ENCODE data around the gene PDYN. TPM values are rescaled to one million over a fixed set of nuclear protein-coding genes. Genes with fewer than 3 reads are reported as not detected.

PDYN gene
- total RNA-seq, 3 donors from 2014 or later = not detected

- no peaks in the 10 kb centered on the region for H3K36me3 Mint-ChIP-seq (ENCODE audit: insufficient read depth)
- no peaks in the 10 kb centered on the region for H3K4me1 Mint-ChIP-seq (ENCODE audit: low read depth)
- DNase-seq (no peak), ATAC-seq (no peak)
- peaks cover 17% of the 10 kb centered on the region for H3K27me3 Mint-ChIP-seq (ENCODE audit: low read depth)
- no peaks in the 10 kb centered on the region for H3K9me3 Mint-ChIP-seq
- no peak overlapping the region for H3K4me3 Mint-ChIP-seq
Observed at GRCh38 chr20:2002365-2002764, 8.5 kb upstream of the PDYN start.

GRCh38 chr20:2001119-2001518, 7.3 kb upstream of the PDYN start:
- no peak for DNase-seq
- Mint-ChIP-seq H3K27me3 (ENCODE audit: low read depth) (peaks cover 19% of the 10 kb centered on the region), H3K4me1 (ENCODE audit: low read depth) (no peaks in the 10 kb centered on the region), H3K9me3 (no peaks in the 10 kb centered on the region), H3K4me3 (no peak overlapping the region), H3K36me3 (ENCODE audit: insufficient read depth) (no peaks in the 10 kb centered on the region)
- ATAC-seq = no peak

- H3K4me3 Mint-ChIP-seq = no peak overlapping the region
- no peak for DNase-seq
- no peaks in the 10 kb centered on the region for H3K36me3 Mint-ChIP-seq (ENCODE audit: insufficient read depth)
- peaks cover 24% of the 10 kb centered on the region for H3K27me3 Mint-ChIP-seq (ENCODE audit: low read depth)
- H3K4me1 Mint-ChIP-seq (ENCODE audit: low read depth) = no peaks in the 10 kb centered on the region
- no peak for ATAC-seq
- H3K9me3 Mint-ChIP-seq = no peaks in the 10 kb centered on the region
Observed at GRCh38 chr20:2000285-2000684, 6.4 kb upstream of the PDYN start.

GRCh38 chr20:1998715-1999114, 4.9 kb upstream of the PDYN start:
- H3K4me1 Mint-ChIP-seq (ENCODE audit: low read depth) = no peaks in the 10 kb centered on the region

GRCh38 chr20:1998193-1998520, 4.3 kb upstream of the PDYN start:
- Mint-ChIP-seq H3K4me1 (ENCODE audit: low read depth) (no peaks in the 10 kb centered on the region), H3K27me3 (ENCODE audit: low read depth) (peaks cover 42% of the 10 kb centered on the region), H3K36me3 (ENCODE audit: insufficient read depth) (no peaks in the 10 kb centered on the region), H3K4me3 (no peak overlapping the region), H3K9me3 (no peaks in the 10 kb centered on the region)
- ATAC-seq (no peak), DNase-seq (no peak)

More at GRCh38 chr20:1998715-1999114, 4.9 kb upstream of the PDYN start:
- Mint-ChIP-seq H3K36me3 (ENCODE audit: insufficient read depth) (no peaks in the 10 kb centered on the region), H3K27me3 (ENCODE audit: low read depth) (peaks cover 37% of the 10 kb centered on the region), H3K9me3 (no peaks in the 10 kb centered on the region), H3K4me3 (no peak overlapping the region)
- DNase-seq (no peak), ATAC-seq (no peak)

- ATAC-seq (no peak), DNase-seq (no peak)
- no peaks in the 10 kb centered on the region for H3K4me1 Mint-ChIP-seq (ENCODE audit: low read depth)
- H3K4me3 Mint-ChIP-seq = no peak overlapping the region
- H3K36me3 Mint-ChIP-seq (ENCODE audit: insufficient read depth) = no peaks in the 10 kb centered on the region
- peaks cover 44% of the 10 kb centered on the region for H3K27me3 Mint-ChIP-seq (ENCODE audit: low read depth)
- H3K9me3 Mint-ChIP-seq = no peaks in the 10 kb centered on the region
Observed at GRCh38 chr20:1997483-1998192, 3.8 kb upstream of the PDYN start.

GRCh38 chr20:1995531-1996310, 1.9 kb upstream of the PDYN start:
- no peak for ATAC-seq
- no peak for DNase-seq
- Mint-ChIP-seq H3K9me3 (no peaks in the 10 kb centered on the region), H3K36me3 (ENCODE audit: insufficient read depth) (no peaks in the 10 kb centered on the region), H3K4me3 (no peak overlapping the region), H3K27me3 (ENCODE audit: low read depth) (peaks cover 54% of the 10 kb centered on the region), H3K4me1 (ENCODE audit: low read depth) (no peaks in the 10 kb centered on the region)

GRCh38 chr20:1994627-1995026, 769 bp upstream of the PDYN start:
- no peak for DNase-seq
- Mint-ChIP-seq H3K4me1 (ENCODE audit: low read depth) (no peaks in the 10 kb centered on the region), H3K36me3 (ENCODE audit: insufficient read depth) (no peaks in the 10 kb centered on the region), H3K27me3 (ENCODE audit: low read depth) (peaks cover 57% of the 10 kb centered on the region), H3K4me3 (no peak overlapping the region), H3K9me3 (no peaks in the 10 kb centered on the region)
- ATAC-seq = no peak

- H3K4me3 Mint-ChIP-seq = no peak overlapping the region
- H3K9me3 Mint-ChIP-seq = no peaks in the 10 kb centered on the region
- H3K4me1 Mint-ChIP-seq (ENCODE audit: low read depth) = no peaks in the 10 kb centered on the region
- DNase-seq = no peak
- ATAC-seq = no peak
- peaks cover 52% of the 10 kb centered on the region for H3K27me3 Mint-ChIP-seq (ENCODE audit: low read depth)
- H3K36me3 Mint-ChIP-seq (ENCODE audit: insufficient read depth) = no peaks in the 10 kb centered on the region
Observed at GRCh38 chr20:1992359-1993110, 1.3 kb downstream of the PDYN start.

- Mint-ChIP-seq H3K4me1 (ENCODE audit: low read depth) (no peaks in the 10 kb centered on the region), H3K36me3 (ENCODE audit: insufficient read depth) (no peaks in the 10 kb centered on the region), H3K27me3 (ENCODE audit: low read depth) (peaks cover 32% of the 10 kb centered on the region), H3K4me3 (no peak overlapping the region), H3K9me3 (no peaks in the 10 kb centered on the region)
- DNase-seq (no peak), ATAC-seq (no peak)
Observed at GRCh38 chr20:1987826-1988225, 6.0 kb downstream of the PDYN start.

- peaks cover 41% of the 10 kb centered on the region for H3K27me3 Mint-ChIP-seq (ENCODE audit: low read depth)
- no peaks in the 10 kb centered on the region for H3K9me3 Mint-ChIP-seq
- ATAC-seq (no peak), DNase-seq (no peak)
- H3K4me1 Mint-ChIP-seq (ENCODE audit: low read depth) = no peaks in the 10 kb centered on the region
- H3K4me3 Mint-ChIP-seq = no peak overlapping the region
- no peaks in the 10 kb centered on the region for H3K36me3 Mint-ChIP-seq (ENCODE audit: insufficient read depth)
Observed at GRCh38 chr20:1983301-1983700, 10.6 kb downstream of the PDYN start.

GRCh38 chr20:1982686-1983085, 11.2 kb downstream of the PDYN start:
- ATAC-seq (no peak), DNase-seq (no peak)
- H3K36me3 Mint-ChIP-seq (ENCODE audit: insufficient read depth) = no peaks in the 10 kb centered on the region
- no peaks in the 10 kb centered on the region for H3K4me1 Mint-ChIP-seq (ENCODE audit: low read depth)
- no peak overlapping the region for H3K4me3 Mint-ChIP-seq
- peaks cover 40% of the 10 kb centered on the region for H3K27me3 Mint-ChIP-seq (ENCODE audit: low read depth)
- no peaks in the 10 kb centered on the region for H3K9me3 Mint-ChIP-seq

- Mint-ChIP-seq H3K36me3 (ENCODE audit: insufficient read depth) (no peaks in the 10 kb centered on the region), H3K4me3 (no peak overlapping the region), H3K27me3 (ENCODE audit: low read depth) (peaks cover 31% of the 10 kb centered on the region), H3K4me1 (ENCODE audit: low read depth) (no peaks in the 10 kb centered on the region), H3K9me3 (no peaks in the 10 kb centered on the region)
- ATAC-seq = no peak
- DNase-seq = no peak
Observed at GRCh38 chr20:1979106-1979778, 14.6 kb downstream of the PDYN start.

- no peak for ATAC-seq
- no peak for DNase-seq
- Mint-ChIP-seq H3K36me3 (ENCODE audit: insufficient read depth) (no peaks in the 10 kb centered on the region), H3K4me1 (ENCODE audit: low read depth) (no peaks in the 10 kb centered on the region), H3K4me3 (no peak overlapping the region), H3K9me3 (no peaks in the 10 kb centered on the region), H3K27me3 (ENCODE audit: low read depth) (peaks cover 28% of the 10 kb centered on the region)
Observed at GRCh38 chr20:1975291-1975690, 18.6 kb downstream of the PDYN start.
